ENCODE results near the gene SYTL1. TPM values are rescaled to one million over a fixed set of nuclear protein-coding genes. Genes with fewer than 3 reads are reported as not detected.

SYTL1 gene
- total RNA-seq, 1 donor from 2014 or later = 29.3 TPM

DNA sequence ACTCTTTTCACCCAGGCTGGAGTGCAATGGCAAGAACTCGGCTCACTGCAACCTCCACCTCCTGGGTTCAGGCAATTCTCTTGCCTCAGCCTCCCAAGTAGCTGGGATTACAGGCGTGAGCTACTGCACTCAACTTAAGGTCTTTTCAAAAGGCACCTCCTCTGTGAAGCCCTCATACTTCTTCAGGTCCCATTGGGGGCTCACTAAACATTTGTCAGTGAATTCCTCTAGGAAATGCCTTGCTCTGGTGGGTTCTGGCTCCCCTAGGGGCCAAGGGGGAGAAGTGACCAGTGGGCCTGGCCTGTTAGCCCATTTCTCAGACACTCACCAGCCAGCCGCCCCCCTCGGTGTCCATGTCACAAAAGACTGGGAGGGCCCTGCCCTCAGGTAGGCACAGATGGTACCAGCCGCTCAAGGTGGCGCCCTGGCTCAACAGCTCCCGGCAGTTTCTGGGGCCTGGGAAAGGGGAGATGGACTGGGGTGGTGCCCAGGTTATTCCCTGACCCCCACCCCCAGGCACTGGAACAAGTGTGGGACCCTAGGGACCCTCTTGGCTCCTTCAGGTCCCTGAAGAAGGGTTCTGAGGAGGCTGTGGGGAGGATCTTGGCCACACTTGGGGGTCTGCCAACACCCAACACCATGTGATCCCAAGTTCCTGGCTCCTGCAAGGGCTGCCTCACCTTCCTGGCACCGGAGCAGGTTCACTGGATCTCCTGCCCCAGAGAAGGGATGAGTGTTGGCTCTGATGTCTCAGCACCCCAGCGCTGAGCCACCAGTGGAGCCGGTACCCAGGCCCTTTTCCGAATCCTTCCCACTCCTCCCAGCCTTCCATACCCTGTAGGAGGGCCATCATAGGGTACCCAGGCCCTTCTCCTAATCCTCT is 31.2 kb downstream of the SYTL1 start:
- ATAC-seq (no peak), DNase-seq (no peak)
- no peaks in the 10 kb centered on the region for H3K36me3 ChIP-seq
- TF ChIP-seq, protein P1, sequence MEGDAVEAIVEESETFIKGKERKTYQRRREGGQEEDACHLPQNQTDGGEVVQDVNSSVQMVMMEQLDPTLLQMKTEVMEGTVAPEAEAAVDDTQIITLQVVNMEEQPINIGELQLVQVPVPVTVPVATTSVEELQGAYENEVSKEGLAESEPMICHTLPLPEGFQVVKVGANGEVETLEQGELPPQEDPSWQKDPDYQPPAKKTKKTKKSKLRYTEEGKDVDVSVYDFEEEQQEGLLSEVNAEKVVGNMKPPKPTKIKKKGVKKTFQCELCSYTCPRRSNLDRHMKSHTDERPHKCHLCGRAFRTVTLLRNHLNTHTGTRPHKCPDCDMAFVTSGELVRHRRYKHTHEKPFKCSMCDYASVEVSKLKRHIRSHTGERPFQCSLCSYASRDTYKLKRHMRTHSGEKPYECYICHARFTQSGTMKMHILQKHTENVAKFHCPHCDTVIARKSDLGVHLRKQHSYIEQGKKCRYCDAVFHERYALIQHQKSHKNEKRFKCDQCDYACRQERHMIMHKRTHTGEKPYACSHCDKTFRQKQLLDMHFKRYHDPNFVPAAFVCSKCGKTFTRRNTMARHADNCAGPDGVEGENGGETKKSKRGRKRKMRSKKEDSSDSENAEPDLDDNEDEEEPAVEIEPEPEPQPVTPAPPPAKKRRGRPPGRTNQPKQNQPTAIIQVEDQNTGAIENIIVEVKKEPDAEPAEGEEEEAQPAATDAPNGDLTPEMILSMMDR (IDR thresholded peaks at IDR 0.05) = peak; percentile 31
- intact Hi-C loops (cut with DNase I) = no loop called here
- H3K4me1 ChIP-seq = peaks cover 29% of the 10 kb centered on the region
- peak overlapping the region; percentile 47 for H3K4me3 ChIP-seq
- H3K9me3 ChIP-seq = no peaks in the 10 kb centered on the region
- H3K27me3 ChIP-seq (ENCODE audit: low read depth) = no peaks in the 10 kb centered on the region
- H3K27ac ChIP-seq = peak overlapping the region; percentile 97

DNA sequence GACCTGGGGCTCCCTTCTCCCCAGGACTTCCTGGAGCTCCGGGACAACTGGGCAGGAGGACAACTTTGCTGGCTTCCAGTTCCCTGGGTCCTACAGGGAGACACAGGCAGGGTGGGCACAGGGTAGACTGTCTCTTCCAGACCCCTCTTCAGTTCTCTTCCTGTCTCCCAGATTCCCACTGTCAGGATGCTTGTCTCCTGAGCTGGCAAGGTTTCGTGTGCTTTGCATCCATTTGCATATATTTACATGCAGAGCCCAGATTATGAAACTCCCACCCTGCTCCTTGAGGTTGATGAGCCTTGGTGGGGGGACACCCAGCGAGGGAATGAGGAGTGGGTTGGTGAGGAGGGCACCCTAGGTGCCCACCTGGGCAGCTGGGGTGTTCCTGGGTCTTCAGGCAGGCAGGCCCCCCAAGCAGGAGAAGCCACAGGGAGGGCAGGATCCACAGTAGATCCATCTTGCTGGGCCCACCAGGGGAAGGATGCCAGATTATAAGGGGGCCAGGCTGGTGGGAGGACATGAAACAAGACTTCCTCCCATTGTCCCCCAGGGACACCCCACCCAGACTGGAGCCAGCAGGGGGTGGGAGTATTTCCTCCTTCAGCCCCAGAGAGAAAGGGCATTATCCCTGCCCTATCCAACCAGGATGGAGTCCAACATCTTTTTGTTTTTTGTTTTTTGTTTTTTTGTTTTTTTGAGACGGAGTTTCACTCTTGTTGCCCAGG is 32.7 kb downstream of the SYTL1 start, which contains the start of gene FCN3:
TSS of gene FCN3 (minus strand) at position 463 of the 725 bp plus-strand sequence. CDS start at position 457, 6 bp downstream.
- Histone ChIP-seq H3K27ac (peak within 1 kb of the TSS; percentile 97), H3K9me3 (no peaks in the 10 kb centered on the region), H3K4me1 (peaks cover 15% of the 10 kb centered on the region), H3K27me3 (ENCODE audit: low read depth) (no peaks in the 10 kb centered on the region), H3K4me3 (peak within 1 kb of the TSS; percentile 47), H3K36me3 (no peaks in the 10 kb centered on the region)
- TF ChIP-seq, protein P1 (IDR thresholded peaks at IDR 0.05) = no peak
- no peak for ATAC-seq
- no peak for DNase-seq
- intact Hi-C loops (cut with DNase I) = no loop called here

DNA sequence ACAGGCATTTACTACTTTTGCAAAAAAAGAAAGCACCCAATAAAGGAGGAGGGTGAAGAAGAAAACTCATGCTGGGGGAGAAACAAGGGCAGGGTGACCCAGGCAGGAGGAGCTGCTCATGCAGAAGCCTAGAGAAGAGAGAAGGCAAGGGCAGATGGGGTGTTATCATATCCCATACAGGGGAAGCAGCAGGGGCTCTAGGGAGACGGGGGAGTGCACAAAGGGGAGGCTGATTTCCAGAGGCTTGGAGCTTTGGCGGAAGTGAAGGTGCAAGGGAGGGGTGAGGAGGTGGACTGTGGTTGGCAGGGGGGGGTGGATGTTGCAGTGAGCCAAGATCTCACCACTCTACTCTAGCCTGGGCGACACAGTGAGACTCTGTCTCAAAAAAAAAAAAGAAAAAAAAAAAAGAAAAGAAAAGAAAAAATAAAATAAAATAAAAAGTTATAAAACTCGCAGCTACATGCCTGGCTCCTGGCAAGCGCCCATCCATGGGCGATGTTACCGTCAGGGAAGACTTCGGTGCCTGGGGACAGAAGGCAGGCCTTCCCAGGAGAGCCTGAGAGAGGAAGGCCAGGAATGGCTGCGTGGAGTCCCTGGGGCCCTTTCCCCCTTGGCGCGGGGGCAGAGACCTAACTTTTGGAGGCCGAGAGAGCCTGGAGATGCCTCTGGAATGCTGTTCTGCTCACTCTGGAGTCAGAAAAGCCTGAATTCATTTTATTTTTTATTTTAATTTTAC is 36.1 kb downstream of the SYTL1 start:
- intact Hi-C loops (cut with DNase I) = no loop called here
- DNase-seq = no peak
- no peak for ATAC-seq
- TF ChIP-seq, protein P1 (IDR thresholded peaks at IDR 0.05) = no peak
- Histone ChIP-seq H3K27ac (no peak overlapping the region), H3K4me3 (no peak overlapping the region), H3K9me3 (no peaks in the 10 kb centered on the region), H3K4me1 (peaks cover 24% of the 10 kb centered on the region), H3K36me3 (no peaks in the 10 kb centered on the region), H3K27me3 (ENCODE audit: low read depth) (no peaks in the 10 kb centered on the region)

DNA sequence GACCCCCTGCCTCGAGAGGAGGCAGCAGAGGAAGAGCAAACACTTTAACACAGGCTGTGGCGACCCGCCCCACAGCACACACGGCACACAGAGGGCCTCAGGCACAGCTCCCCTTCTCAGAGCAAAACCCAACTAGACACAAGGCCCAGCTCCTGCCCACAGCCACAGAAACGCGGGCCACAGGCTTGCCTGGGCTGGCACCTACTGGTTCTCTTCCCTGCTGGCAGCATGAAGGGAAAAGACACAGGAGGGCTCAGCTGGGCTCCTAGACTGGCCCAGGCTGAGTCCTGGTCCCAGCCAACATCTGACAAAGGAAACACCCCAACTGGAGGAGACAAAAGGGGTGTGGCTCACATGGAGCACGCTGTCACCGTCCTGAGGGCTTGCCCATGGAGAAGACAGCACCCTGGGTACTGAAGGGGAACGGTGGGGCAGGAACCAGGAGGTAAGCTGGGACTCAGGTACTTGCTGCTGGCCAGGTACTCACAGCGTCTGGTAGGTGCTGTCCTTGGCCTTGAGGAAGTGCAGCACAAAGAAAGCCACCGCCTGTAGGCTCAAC is 37.8 kb downstream of the SYTL1 start:
- no peaks in the 10 kb centered on the region for H3K27me3 ChIP-seq (ENCODE audit: low read depth)
- H3K36me3 ChIP-seq = no peaks in the 10 kb centered on the region
- no peaks in the 10 kb centered on the region for H3K9me3 ChIP-seq
- no peak overlapping the region for H3K27ac ChIP-seq
- ATAC-seq = no peak
- H3K4me3 ChIP-seq = no peak overlapping the region
- DNase-seq = no peak
- intact Hi-C loops (cut with DNase I) = no loop called here
- TF ChIP-seq, protein P1 (IDR thresholded peaks at IDR 0.05) = no peak
- H3K4me1 ChIP-seq = peaks cover 24% of the 10 kb centered on the region

DNA sequence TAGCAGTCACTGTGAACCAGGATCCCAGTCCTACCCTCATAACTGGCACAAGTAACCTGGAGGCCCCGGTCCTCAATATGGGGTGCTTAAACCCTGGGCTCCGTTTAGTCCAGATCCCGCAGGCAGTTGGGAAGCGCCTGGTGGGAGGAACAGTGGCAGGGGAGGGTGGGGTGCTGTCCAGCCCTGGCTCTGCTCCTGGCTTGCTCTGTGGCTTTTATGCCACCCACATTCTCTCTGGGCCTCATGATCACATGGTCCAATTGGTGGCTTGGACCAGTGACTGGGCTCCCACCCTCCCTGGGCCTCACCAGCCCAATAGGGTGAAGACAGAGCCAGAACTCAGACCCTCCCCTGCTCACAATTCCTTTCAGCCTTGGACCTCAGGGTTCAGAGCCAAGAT is 38.4 kb downstream of the SYTL1 start:
- Histone ChIP-seq H3K27ac (no peak overlapping the region), H3K36me3 (no peaks in the 10 kb centered on the region), H3K4me3 (no peak overlapping the region), H3K27me3 (ENCODE audit: low read depth) (no peaks in the 10 kb centered on the region), H3K4me1 (peaks cover 22% of the 10 kb centered on the region), H3K9me3 (no peaks in the 10 kb centered on the region)
- DNase-seq = no peak
- intact Hi-C loops (cut with DNase I) = no loop called here
- TF ChIP-seq, protein P1 (IDR thresholded peaks at IDR 0.05) = no peak
- no peak for ATAC-seq
